GM19238 (cell line): Measurements from ENCODE around the gene YIPF2.

Experiments used
- DNase-seq: peaks from one replicate; pipeline ENCODE4 v3.0.0; 2011; ENCODE audit warnings: low spot score; ENCODE audit not compliant: insufficient read length

YIPF2 gene

GRCh38 chr19:10876459-10877240 is 51.8 kb downstream of the YIPF2 start:
- DNase-seq = peak; percentile 55

- DNase-seq = no peak
These were observed 54.4 kb downstream of the YIPF2 start for GRCh38 chr19:10874024-10874423.

DNA sequence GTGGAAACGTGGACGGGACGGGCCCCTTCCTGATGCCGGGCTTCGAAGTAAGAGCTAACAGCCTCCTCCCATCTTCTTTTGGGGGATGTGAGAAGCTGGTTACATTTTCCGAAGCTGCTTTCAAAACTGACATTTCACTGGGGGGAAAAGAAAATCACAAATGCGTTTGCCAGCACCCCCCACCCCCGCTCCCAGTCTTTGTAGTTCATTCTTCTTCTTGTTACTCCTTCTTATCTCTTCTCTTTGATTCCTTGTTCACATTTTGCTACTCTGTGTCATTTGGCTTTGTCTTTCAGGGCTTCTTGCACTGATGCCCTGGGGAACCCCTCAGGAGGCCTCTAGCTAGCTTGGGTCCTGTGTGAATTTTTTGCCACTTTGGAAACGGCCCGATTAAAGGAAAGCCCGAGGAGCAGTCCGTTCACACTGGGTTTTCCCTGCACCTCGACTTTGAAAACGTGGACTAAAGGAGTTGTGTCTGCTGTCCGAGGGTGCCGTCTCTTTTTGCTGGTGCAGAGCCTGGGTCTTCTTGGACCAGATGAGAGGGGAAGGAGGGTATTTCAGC is 55.8 kb downstream of the YIPF2 start:
- DNase-seq = no peak
